Gastroesophageal sphincter (tissue), 3 donors: ENCODE measurements around the gene LSM14A.
"Not testable (repeated sequence)": the region's sequence is repeated elsewhere in the genome, so short reads cannot be mapped to it uniquely, and the experiment has no call there.

Experiments
- CTCF ChIP-seq, 4 experiments: fragments of 200-600 bp in 2 of 4; fragments of 450-650 bp in 2 of 4; sonication (generic) in 1 of 4; IDR thresholded peaks; one replicate each; pipeline ENCODE4 v1.5.1; 2017 to 2019; ENCODE audit warnings: antibody characterized with exemption in 4 of 4, mild to moderate bottlenecking in 2 of 4, moderate library complexity in 2 of 4
- EP300 ChIP-seq: sonication (generic); formaldehyde crosslinking; IDR thresholded peaks from one replicate; pipeline ENCODE4 v1.6.1; 2017; ENCODE audit warnings: antibody characterized with exemption, mild to moderate bottlenecking
- POLR2A ChIP-seq, 2 donors: fragments of 450-650 bp; IDR thresholded peaks; one replicate each; pipeline ENCODE4 v1.6.1; 2017; ENCODE audit warnings: antibody characterized with exemption in 2 of 2, mild to moderate bottlenecking in 2 of 2, moderate library complexity in 1 of 2
- POLR2AphosphoS5 ChIP-seq: sonication (generic); formaldehyde crosslinking; IDR thresholded peaks from one replicate; pipeline ENCODE4 v1.6.1; 2017; ENCODE audit warnings: antibody characterized with exemption

GRCh38 chr19:34161902-34162301, 10.4 kb upstream of the LSM14A start:
- not testable (repeated sequence) for TF ChIP-seq CTCF (IDR thresholded peaks at IDR 0.05); EP300; POLR2A (IDR thresholded peaks at IDR 0.05); POLR2AphosphoS5
